Mucosa of rectum (tissue), 2 donors: ENCODE data around the gene STARD10.

Experiments
- H3K27ac ChIP-seq, 2 donors: one replicate each; pipeline ENCODE4 v1.7.0; 2013; ENCODE audit warnings: inconsistent platforms in 2 of 2, low read depth in 2 of 2, low read length in 2 of 2
- H3K27me3 ChIP-seq, 2 donors: one replicate each; pipeline ENCODE4 v1.7.0; 2013; ENCODE audit warnings: low read length in 2 of 2; ENCODE audit not compliant: control insufficient read depth in 2 of 2, insufficient read depth in 2 of 2
- H3K36me3 ChIP-seq, 2 donors: one replicate each; pipeline ENCODE4 v1.7.0; 2013; ENCODE audit warnings: low read length in 2 of 2; ENCODE audit not compliant: control insufficient read depth in 2 of 2, insufficient read depth in 2 of 2
- H3K4me1 ChIP-seq, 2 donors: one replicate each; pipeline ENCODE4 v1.7.0; 2013; ENCODE audit warnings: low read length in 2 of 2, mild to moderate bottlenecking in 1 of 2; ENCODE audit not compliant: control insufficient read depth in 2 of 2, insufficient read depth in 2 of 2
- H3K4me3 ChIP-seq, 2 donors: one replicate each; pipeline ENCODE4 v1.7.0; 2013; ENCODE audit warnings: low read length in 2 of 2
- H3K9ac ChIP-seq, 2 donors: one replicate each; pipeline ENCODE4 v1.7.0; 2013; ENCODE audit warnings: low read length in 2 of 2, low read depth in 1 of 2, mild to moderate bottlenecking in 1 of 2
- H3K9me3 ChIP-seq, 2 donors: one replicate each; pipeline ENCODE4 v1.7.0; 2013; ENCODE audit warnings: low read length in 2 of 2; ENCODE audit not compliant: control insufficient read depth in 2 of 2
- donor health status: healthy.
- donor health status: Normal muscosa, but diverticular disease.

STARD10 gene

DNA sequence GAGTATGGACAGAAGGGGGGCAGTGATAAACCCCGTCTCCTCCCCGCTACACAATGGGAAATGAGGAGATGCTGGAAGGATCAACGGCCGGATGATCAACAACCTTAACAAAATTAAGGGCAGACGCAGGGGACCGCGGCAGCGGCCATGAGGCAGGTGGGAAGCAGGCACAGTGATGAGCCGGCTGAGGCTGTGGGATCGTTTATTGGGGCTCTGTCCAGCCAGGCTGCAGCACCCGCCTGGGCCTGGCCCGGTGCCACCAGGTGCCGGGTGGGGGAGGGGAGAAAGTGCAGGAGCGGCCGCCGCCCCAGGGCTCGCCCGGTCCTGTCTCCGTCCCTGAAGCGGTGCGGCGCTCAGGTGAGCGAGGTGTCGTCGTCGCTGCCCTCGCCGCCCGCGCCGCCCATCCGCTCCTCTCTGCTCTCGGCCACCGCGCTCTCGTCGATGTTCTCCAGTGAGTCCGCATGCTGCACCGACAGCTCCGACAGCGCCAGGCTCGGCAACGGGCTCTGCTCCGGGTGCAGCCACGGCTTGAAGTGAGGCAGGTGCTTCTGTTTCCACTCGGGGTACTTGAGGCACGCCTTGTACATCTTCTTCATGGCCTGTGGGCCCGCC, 39.2 kb downstream of the STARD10 start:
- H3K4me1 ChIP-seq, result peaks cover 27 to 29% of the 10 kb centered on the region in 2 donors
- H3K36me3 ChIP-seq, result peaks cover 30 to 43% of the 10 kb centered on the region in 2 donors
- no peak overlapping the region for H3K27ac ChIP-seq
- H3K9me3 ChIP-seq, result no peaks in the 10 kb centered on the region
- no peak overlapping the region for H3K9ac ChIP-seq
- no peaks in the 10 kb centered on the region for H3K27me3 ChIP-seq
- no peak overlapping the region for H3K4me3 ChIP-seq

DNA sequence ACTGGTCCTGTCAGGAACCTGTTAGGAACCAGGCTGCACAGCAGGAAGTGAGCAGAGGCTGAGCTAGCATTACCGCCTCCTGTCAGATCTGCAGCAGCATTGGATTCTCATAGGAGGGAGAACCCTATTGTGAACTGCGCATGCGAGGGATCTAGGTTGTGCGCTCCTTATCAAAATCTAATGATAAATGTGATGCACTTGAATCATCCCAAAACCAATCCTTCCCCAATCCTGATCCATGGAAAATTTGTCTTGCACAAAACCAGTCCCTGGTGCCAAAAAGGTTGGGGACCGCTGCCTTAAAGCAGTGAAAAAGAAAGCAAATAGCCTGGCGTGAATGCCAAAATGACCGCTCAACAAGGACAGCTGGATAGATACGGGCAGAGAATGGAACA, 39.7 kb downstream of the STARD10 start:
- Histone ChIP-seq H3K36me3 (peaks cover 29 to 40% of the 10 kb centered on the region in 2 donors), H3K4me3 (no peak overlapping the region), H3K9ac (no peak overlapping the region), H3K27me3 (no peaks in the 10 kb centered on the region), H3K27ac (no peak overlapping the region), H3K9me3 (no peaks in the 10 kb centered on the region), H3K4me1 (peaks cover 24 to 28% of the 10 kb centered on the region in 2 donors)

DNA sequence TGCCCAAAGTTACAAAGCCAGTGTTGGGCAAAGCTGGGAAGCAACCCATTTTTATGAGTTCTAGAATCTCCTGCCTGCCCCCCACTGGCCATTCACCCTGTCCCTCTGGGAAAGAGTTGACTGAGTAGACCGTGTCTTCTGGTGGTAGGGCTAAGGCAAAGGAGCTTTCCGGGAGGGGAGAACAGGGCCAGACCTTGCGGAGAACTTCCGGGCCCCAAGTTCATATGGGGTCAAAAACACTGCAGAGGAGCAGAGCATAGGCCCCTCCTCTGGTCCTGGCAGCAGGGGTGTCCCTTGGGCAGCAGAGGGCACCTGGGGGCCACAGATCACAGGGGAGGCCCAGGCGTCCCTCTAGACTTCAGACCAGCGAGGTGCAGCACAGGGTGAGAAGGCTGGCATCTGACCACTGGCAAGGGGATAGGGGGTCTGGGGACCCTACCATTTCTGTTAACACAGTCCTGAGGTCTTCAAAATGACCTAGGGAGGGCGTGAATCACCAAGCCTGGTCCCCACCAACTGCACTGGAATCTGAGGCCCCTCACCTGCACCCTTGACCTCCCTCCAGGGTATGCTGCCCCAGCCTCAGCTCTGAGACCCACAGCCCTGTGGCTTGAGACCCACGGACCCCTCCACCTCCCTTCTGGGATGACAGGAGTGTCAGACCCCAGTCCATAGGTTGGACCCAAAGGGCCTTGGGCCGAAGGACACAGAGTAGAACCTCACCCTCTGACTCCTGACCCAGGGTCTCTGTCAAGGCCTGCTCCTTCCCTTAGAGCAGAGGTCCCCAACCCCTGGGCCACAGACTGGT, 40.3 kb downstream of the STARD10 start:
- Histone ChIP-seq H3K36me3 (peaks cover 23 to 34% of the 10 kb centered on the region in 2 donors), H3K4me3 (no peak overlapping the region), H3K4me1 (peaks cover 24 to 25% of the 10 kb centered on the region in 2 donors), H3K27me3 (no peaks in the 10 kb centered on the region), H3K9me3 (no peaks in the 10 kb centered on the region), H3K27ac (peak overlapping the region in 1 of 2 donors; percentile 43), H3K9ac (no peak overlapping the region)

DNA sequence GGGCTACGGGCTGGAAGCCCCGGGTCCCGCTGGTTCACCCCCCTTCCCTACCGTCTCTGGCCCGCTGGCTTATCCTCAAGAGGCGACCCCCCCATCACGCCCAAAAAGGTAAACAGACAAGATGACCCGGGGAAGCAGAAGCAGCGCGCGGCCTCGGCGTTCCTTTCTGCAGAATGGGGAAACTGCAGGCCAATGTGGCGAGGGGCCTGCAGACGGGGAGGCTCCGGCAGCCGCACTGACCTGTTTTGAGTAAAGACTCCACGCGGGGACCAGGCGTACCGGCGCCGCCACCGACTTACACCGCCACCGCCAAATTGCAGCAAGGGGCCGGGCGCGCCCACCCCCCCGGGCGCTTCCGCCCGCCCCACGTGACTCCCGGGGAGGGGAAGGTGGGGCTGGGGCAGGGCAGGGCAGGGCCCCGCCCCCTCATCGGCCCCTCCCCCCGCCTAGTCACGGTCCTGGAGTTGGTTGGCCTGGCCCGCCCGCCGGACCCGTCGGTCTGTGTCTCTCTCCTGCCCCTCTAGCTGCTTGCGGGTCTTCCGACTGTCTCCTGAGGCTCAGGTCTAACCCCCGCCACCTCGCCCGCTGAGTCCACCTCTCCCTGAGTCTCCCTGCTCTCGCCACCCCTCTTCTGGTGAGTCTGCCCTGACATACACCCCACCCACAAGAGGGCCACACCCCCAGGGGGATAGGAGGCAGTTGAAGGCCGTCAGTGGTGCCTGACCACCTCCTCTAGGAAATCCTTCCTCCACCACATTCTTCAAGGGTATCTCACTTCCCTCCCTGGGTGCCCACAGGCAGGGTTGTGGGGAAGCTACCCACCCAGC, 41.5 kb downstream of the STARD10 start, which contains the start of gene ARAP1:
TSS of gene ARAP1 (minus strand) at position 321 of the 827 bp plus-strand sequence. CDS start 25,280 bp downstream, outside the sequence.
- H3K36me3 ChIP-seq, result peaks cover 12 to 22% of the 10 kb centered on the region in 2 donors

DNA sequence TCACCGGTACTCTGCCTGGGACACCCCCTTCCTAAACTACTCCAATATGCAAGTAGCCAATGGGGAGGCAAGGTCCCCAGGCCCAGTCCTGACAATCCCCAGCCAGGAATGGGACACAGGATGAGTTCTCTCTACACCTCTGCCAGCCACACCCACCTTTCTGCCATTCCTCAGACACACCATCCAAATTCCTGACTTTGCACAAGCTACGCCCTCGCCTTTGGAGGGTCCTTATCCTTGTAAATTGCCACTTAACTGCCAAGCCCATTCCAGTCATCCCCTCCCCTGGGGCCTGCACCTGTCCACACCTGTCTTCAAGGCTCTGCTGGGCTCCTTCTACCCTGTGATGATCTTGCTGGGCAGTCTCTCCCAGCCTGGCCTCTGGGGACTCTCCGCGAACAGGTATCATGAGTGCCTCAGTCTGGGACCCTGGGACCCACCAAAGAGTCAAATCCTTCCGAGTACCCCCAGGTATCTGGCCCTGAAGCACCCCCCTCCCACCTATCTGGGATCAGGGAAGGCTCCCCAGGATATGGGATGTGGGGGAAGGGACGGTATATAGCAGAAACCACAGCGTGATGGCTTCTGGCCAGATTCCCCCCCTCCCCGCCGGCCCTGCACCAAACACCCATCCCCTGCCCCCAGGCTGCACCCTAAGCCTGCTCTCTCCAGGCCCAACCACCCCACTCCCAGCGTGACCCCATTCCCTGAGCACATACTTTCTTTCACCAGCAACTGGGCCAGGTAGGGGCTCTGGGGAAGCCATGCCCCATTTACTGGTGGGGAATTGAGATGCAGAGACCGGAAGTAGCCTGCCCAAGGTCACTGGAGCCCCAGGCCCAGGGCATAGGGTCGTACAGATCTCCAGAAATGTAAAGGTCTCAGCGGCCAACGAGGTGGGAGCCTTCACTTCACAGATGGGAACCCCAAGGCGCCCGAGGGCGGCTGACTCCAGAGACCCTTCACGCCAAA, 42.4 kb downstream of the STARD10 start:
- no peaks in the 10 kb centered on the region for H3K9me3 ChIP-seq
- no peaks in the 10 kb centered on the region for H3K27me3 ChIP-seq
- H3K9ac ChIP-seq, result peak overlapping the region; percentile 65 to 74
- H3K27ac ChIP-seq, result peak overlapping the region in 1 of 2 donors; percentile 38
- peaks cover 24 to 25% of the 10 kb centered on the region in 2 donors for H3K4me1 ChIP-seq
- peaks cover 9 to 14% of the 10 kb centered on the region in 2 donors for H3K36me3 ChIP-seq
- peak overlapping the region; percentile 68 to 69 for H3K4me3 ChIP-seq

More for the DNA sequence above, 41.5 kb downstream of the STARD10 start, which contains the start of gene ARAP1:
- Histone ChIP-seq H3K9me3 (no peaks in the 10 kb centered on the region), H3K27me3 (no peaks in the 10 kb centered on the region), H3K4me3 (peak within 1 kb of the TSS; percentile 68 to 69), H3K9ac (peak within 1 kb of the TSS; percentile 68 to 74), H3K27ac (peak within 1 kb of the TSS; percentile 43 to 47), H3K4me1 (peaks cover 24 to 25% of the 10 kb centered on the region in 2 donors)

DNA sequence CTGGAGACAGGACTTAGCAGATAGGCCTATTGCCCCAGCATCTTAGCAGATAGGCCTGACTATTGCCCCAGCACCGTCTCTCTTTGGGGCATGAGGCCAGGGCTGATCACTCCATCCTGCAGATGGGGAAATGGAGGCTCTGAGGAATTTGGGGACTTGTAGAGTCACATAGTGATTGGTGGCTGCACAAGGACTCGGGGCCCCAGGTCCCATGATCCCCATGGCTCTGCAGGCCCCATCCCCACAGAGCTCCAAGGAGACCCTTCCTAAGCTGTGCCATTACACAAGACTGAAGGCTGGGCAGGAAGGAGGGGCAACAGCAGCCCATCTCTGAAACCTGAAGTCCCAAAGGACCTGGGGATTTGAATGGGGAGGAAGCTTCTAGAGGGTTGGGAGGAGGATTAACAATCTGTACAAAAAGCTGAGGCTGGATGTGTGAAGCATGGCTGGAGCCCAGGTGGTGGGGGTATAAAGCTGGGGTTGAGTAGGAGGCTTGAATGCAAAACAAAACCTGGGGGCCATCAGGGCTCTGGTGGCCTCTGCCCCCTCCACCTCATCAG, 43.2 kb downstream of the STARD10 start:
- no peak overlapping the region for H3K9ac ChIP-seq
- peak overlapping the region; percentile 3 to 68 for H3K4me3 ChIP-seq
- H3K36me3 ChIP-seq, result peaks cover under 1 to 6% of the 10 kb centered on the region in 2 donors
- H3K9me3 ChIP-seq, result no peaks in the 10 kb centered on the region
- no peak overlapping the region for H3K27ac ChIP-seq
- peaks cover 24 to 25% of the 10 kb centered on the region in 2 donors for H3K4me1 ChIP-seq
- no peaks in the 10 kb centered on the region for H3K27me3 ChIP-seq

DNA sequence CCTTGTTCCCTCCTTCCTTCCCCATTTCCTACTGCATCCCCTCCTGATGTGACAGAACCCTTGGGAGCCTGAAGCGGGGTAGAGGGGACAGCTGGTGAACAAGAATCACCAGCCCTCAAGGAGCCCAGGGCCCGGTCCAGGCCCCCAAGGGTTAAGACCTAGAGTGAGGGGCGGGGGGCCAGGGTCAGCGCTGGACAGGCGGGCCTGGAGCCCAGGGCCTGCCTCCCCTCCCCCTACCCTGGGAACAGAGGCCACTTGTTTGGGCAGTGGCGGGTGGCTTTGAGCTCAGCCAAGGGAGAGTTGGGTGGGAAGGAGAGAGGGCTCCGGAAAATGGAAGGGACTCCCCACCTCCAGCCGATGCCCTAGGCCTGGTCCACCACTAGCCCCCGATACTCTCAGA, 43.8 kb downstream of the STARD10 start:
- Histone ChIP-seq H3K4me3 (no peak overlapping the region), H3K9ac (no peak overlapping the region), H3K27ac (no peak overlapping the region), H3K9me3 (no peaks in the 10 kb centered on the region), H3K27me3 (no peaks in the 10 kb centered on the region), H3K4me1 (peaks cover 24 to 25% of the 10 kb centered on the region in 2 donors), H3K36me3 (peaks cover 0 to 3% of the 10 kb centered on the region in 2 donors)

DNA sequence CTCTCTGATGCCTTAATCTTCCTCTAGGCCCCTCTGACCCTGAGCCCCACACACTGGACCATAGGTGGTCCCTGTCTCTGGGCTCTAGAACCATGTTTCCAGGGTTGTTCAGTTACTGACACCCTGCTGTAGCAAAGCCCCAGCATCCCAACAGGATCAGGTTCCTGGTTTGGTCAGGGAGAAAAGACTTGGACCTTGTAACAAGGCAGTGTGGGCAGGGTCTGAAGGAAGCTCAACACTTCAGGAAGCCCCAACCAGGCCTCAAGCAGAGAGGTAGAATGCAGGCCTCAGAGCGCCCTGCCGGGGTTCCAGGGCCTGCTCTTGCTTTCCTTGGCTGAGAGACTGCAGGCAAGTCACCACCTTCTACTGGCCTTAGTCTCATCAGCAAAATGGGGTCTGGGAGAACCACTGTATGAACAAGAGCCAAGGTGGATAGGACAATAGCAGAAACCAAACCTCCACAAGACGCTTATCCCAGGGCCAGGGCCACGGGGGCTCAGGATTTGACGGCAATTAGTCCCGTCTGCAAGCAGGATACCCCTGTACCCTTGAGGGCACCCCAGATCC, 46.5 kb downstream of the STARD10 start:
- Histone ChIP-seq H3K27me3 (no peaks in the 10 kb centered on the region), H3K36me3 (no peaks in the 10 kb centered on the region), H3K4me3 (no peak overlapping the region), H3K9ac (peak overlapping the region in 1 of 2 donors; percentile 14), H3K4me1 (peaks cover 18 to 20% of the 10 kb centered on the region in 2 donors), H3K27ac (no peak overlapping the region), H3K9me3 (no peaks in the 10 kb centered on the region)
